KBM-7 (cell line): Measurements from ENCODE around the gene IQCH.
A peak's percentile ranks its signal among the peaks of the same experiment; 100 is the strongest.

ENCODE experiments used
- DNase-seq: peaks from one replicate; pipeline ENCODE4 v3.0.0-alpha.2; 2015
- in situ Hi-C: fragments of 300-500 bp; cut with MboI; formaldehyde crosslinking; loops from 2 replicates; pipeline ENCODE4 v1.14.3; 2020; ENCODE audit warnings: low sequenced_read_pairs, low pct_unique_long_range_greater_than_20kb, mixed read lengths

Gene IQCH

DNA sequence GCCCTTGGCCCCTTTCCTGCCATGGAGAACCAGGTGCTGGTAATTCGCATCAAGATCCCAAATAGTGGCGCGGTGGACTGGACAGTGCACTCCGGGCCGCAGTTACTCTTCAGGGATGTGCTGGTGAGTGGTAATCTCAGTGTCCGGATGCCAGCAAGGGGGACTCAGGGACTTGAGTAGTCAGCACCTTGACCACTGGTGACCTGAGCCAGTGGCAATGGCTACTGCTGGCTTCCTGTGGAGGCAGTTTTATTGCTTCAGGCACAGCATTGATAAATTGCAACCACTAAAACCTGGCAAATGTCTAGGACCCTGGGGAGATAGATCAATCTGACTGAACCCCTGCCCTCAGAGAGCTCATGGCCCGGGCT is 288.7 kb downstream of the IQCH start:
- DNase-seq, result no peak

DNA sequence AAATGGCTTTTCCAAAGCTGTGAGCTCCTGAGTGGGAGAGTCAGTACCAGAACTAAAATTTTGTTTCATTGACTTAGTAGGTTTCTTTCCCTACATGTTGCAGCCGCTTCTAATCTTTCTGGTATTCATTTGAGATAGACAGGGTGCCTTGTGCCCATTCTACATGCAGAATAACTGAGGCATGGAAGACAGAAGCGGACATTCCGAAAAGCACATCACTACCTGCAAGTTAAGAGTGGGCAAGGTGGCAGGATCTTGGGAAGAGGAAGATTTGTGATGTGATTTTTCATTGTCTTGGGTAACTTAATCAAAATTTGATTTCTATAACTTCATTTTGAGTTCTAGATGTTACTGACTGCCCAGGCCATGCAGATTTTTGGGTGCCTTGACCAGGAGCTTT is 289.9 kb downstream of the IQCH start:
- in situ Hi-C loops, result no loop called here
- DNase-seq, result no peak

More for the DNA sequence above, 288.7 kb downstream of the IQCH start:
- in situ Hi-C loops, result no loop called here

DNA sequence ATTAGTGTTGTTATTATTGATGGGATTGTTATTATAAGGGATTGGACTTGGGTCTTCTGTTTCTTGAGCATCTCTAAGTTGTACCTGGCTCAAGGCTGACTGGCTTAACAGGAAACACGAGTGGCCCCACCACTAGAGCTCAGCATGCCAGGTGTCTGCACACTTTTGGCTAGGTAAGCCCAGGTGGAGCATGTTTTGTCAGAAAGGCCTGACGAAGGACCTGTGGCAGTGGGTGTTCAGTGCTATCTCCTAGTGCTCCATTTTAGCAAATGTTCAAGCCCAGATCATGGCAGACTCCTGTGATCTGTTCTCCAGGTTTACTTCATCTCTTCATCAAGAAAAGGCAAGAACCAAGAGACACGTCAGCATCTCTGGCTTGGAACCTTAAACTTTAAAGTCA is 291.3 kb downstream of the IQCH start:
- in situ Hi-C loops, result no loop called here
- DNase-seq, result no peak

DNA sequence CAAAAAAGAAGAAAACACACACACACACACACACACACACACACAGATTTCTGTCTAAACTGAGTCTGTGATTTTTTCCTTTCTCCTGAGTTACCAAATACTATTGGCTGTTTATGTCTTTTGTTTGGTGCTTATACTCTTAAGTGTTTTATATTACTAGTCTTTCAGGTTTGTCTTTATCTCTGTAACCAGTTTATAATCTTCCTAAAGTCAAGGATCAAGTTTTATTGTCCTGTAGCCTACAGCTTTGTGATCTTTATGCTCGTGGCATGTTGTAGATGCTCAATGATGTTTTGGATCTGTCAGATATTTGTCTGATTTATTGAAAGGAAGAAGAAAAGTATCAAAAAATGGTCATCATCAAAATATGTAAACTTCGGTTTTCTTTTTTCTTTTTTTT is 292.5 kb downstream of the IQCH start:
- in situ Hi-C loops, result no loop called here
- DNase-seq, result no peak

DNA sequence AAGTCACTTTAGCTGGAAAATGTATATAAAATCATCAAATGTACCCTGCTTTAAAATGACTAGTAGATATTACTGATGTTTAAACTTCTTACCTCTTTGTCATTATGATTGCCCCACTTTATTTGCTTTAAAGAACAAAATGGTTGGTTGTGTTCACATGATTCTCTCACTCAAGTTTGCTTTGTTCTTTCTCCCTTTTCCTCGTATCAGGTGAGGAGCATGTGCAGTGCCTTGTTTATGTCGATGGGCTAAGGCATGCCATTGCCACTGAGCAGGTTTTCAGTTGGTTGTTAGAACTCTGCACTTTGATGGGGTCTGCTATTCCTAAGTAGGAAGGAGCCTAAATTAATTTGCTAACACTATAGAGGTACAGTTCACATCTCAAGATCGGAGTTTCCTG is 293.2 kb downstream of the IQCH start:
- no peak for DNase-seq
- in situ Hi-C loops, result no loop called here

DNA sequence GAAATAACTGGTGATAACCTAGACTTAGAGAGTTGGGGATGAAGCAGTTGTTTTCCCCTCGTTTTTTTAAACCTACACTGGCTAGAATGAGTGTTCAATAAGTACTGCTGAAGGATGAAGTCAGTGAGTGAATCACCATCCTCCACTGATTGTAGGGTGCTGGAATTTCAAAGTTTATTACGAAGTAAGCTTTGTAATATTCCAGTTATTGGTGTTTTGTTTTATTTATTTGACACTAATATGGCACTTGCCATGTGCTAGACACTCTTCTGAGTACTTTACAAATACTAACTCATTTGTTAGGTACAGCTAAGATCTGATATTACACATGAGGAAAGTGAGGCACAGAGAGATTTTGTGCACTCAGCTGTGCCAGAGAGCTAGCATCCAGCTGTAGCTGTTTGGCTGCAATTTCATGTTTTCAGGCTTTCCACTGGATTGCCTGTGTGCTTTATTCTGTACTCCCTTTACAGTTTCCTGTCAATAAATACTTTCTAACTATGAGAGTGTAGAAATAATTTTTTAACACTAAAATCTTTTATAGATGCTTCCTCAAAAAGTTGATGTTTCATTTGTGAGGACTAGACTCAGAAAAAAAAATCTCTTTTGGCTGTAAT is 293.8 kb downstream of the IQCH start:
- no peak for DNase-seq
- in situ Hi-C loops, result no loop called here

DNA sequence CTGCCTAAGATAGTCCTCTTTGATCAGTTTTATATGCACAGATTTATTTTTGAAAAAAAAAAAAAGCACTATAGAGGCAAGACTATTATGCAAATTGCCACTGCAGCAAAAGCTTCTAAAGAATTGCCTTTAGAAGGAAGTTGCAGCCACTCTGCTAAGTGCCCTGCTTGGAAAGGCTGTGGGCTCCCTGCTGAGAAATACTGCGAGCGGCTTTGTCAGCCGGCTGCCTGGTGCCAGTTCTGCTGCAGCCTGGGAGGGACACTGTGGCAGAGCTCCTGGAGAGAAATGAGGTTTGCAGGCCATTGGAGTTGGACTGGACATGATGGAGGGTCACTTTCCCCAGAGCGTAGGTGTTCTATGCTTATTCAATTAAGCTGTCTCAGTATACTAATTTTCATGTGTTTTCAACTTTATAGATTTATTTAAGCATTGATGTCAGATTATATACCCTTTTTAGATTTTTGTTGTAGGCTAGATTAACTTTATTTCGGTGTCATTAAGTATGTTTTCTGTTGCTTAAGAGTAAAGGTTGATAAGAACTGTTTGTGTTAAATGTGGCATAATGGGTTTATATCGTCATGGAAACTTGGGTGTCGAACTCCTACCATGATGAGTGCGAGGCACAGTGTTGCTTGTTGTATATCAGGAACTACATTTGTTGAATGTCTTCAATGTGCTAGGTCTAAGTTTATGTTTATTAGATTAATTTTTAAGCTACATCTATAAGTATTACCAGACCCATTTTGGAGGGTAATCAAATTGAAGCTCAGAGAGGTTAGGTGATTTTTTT is 294.5 kb downstream of the IQCH start:
- in situ Hi-C loops, result no loop called here
- DNase-seq, result peak; percentile 87

DNA sequence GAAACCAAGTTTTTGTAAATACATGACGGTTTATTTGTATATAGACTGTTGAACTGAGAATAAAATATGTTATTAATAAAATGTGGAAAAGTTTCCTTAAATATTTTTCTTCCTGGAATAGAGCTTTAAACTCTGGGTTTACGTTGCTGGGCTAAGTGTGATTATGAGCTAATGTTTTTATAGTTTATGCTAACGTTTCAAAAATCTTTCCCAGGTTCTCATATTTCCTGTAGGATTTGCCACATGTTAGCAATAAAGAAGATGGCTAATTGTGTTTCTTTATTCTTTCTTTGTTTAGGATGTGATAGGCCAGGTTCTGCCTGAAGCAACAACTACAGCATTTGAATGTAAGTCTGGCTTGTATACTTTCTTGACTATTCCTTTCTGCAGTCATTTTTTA is 295.1 kb downstream of the IQCH start:
- in situ Hi-C loops, result no loop called here
- no peak for DNase-seq

DNA sequence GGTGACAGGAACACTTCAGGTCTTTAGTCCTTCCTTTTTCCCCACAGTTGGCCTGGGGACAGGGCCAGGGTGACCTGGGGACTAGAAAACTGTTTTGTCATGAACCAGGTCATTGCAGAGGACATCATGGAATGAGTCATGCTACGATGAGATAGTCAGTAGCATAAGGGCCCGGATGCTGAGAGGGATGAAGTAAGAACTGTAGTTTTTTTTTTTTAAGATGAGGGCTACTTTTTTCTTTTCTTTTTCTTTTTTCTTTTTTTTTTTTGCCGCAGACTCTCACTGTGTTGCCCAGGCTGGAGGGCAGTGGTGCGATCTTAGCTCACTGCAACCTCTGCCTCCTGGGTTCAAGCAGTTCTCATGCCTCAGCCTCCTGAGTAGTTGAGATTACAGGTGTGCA is 295.9 kb downstream of the IQCH start:
- in situ Hi-C loops, result no loop called here
- DNase-seq, result no peak

DNA sequence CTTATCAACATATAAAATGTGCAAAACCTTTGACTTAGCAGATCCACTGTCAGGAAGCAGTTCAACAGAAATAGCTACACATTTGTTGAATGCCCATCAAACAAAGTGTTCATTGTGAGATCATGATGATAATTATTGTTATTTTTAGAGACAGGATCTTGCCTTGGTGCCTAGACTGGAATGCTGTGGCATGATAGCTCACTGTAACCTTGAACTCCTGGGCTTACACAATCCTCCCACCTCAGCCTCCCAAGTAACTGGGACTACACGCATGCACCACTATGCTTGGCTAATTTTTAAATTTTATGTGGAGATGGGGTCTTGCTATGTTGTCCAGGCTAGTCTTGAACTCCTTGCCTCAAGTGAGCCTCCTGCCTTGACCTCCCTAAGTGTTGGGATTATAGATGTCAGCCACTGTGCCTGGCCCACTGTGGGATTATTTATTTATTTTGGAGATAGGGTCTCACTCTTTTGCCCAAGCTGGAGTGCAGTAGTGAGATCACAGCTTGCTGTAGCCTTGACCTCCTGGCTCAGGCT is 296.7 kb downstream of the IQCH start:
- in situ Hi-C loops, result no loop called here
- peak; percentile 61 for DNase-seq
